GM13977 (cell line): ENCODE data around the gene ZNF518B.

Experiments
- DNase-seq: peaks from one replicate; pipeline ENCODE4 v3.0.0; 2012; ENCODE audit warnings: low spot score
- CTCF ChIP-seq: IDR thresholded peaks from 2 replicates; pipeline ENCODE4 v1.5.1; 2012; ENCODE audit warnings: mild to moderate bottlenecking, control low read depth; ENCODE audit not compliant: insufficient read depth; ENCODE audit errors: extremely low read depth, missing control alignments
- in situ Hi-C: fragments of 300-500 bp; cut with MboI; formaldehyde crosslinking; loops from one replicate; pipeline ENCODE4 v1.12.0; 2022; ENCODE audit warnings: low sequenced_read_pairs, low pct_unique_long_range_greater_than_20kb, mixed read lengths, inconsistent platforms; ENCODE audit not compliant: unreplicated experiment

Gene ZNF518B

GRCh38 chr4:10470505-10470904 lies 13.3 kb upstream of the ZNF518B start:
- TF ChIP-seq CTCF, result no peak
- in situ Hi-C loops, result no loop called here
- no peak for DNase-seq

DNA sequence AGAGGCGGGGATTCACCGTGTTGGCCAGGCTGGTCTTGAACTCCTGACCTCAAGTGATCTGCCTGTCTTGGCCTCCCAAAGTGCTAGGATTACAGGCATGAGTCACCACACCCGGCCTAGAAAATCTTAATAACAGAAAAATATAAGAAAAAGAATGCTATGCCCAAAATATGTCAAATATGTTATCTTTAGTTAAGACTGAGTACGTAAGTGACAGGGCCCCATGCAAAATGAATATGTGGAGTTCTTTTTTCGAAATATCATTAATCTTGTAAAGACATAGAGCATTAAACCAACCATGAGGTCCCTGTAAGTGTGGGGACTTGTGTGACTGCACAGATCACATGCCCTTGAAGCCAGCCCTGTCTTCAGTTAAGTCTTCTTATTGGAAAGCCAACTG lies 8.9 kb upstream of the ZNF518B start:
- DNase-seq, result no peak
- TF ChIP-seq CTCF, result no peak
- in situ Hi-C loops, result no loop called here

DNA sequence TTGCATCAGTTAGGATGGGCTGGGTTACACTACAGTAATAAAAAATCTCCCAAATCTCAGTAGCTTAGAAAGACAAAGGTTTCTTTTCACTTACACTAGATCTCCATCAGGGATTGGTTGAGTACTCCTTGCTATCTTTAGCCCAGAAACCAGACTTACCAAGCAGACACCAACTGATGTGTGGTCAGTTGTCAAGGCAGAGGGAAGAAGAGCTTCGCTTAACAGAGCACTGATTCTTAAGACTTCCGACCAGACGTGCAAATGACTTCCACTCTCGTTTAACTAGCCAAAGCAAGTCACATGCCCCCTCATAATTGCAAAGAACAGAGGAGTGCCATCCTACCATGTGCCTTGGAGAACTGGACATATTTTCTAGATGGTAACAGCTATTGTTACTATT lies 5.7 kb upstream of the ZNF518B start:
- TF ChIP-seq CTCF, result no peak
- no peak for DNase-seq
- in situ Hi-C loops, result no loop called here

- in situ Hi-C loops, result no loop called here
- no peak for TF ChIP-seq CTCF
- DNase-seq, result no peak
These were observed 4.7 kb upstream of the ZNF518B start for GRCh38 chr4:10461850-10462400.

- in situ Hi-C loops, result no loop called here
- TF ChIP-seq CTCF, result peak; percentile 95
- peak; percentile 91 for DNase-seq
These were observed 4.0 kb upstream of the ZNF518B start for GRCh38 chr4:10461091-10461849.

- in situ Hi-C loops, result no loop called here
- DNase-seq, result peak; percentile 21
These were observed 3.3 kb upstream of the ZNF518B start for GRCh38 chr4:10460313-10461047.

More at GRCh38 chr4:10460313-10461047, 3.3 kb upstream of the ZNF518B start:
- TF ChIP-seq CTCF, result no peak
